GM12878 (cell line): ENCODE data around the gene MGMT. TPM values are rescaled to one million over a fixed set of nuclear protein-coding genes. Genes with fewer than 3 reads are reported as not detected.

Experiments
- ATAC-seq: fragments of 200-7000 bp; cut with Tn5 transposase; 3 replicates; pipeline ENCODE4 v1.9.1; 2020; ENCODE audit warnings: mild to moderate bottlenecking, moderate library complexity
- BruUV-seq: library from RNA; stranded (reverse); fragments of 400-500 nt; replicated peaks from 2 replicates; lab custom pipeline; 2021; lab: Mats Ljungman, UMichigan
- CTCF ChIA-PET: fragments of 300-600 bp; sonication (Branson Sonifier 250); formaldehyde crosslinking; extraction: SDS; loops from one replicate; lab custom pipeline; 2021; ENCODE audit warnings: inconsistent platforms; lab: Yijun Ruan, JAX
- POLR2A ChIA-PET: fragments of 350-600 bp; formaldehyde crosslinking; extraction: SDS; loops from one replicate; lab custom pipeline; 2021; ENCODE audit warnings: inconsistent platforms; lab: Charles Lee
- RAD21 ChIA-PET: fragments of 300-600 bp; sonication (Branson Sonifier 250); formaldehyde crosslinking; loops from one replicate; lab custom pipeline; 2023; ENCODE audit warnings: antibody characterized with exemption; ENCODE audit not compliant: unreplicated experiment; lab: Charles Lee
- SMC1A ChIA-PET: fragments of 300-600 bp; sonication (Branson Sonifier 250); formaldehyde crosslinking; loops from one replicate; lab custom pipeline; 2023; ENCODE audit not compliant: unreplicated experiment, uncharacterized antibody; lab: Charles Lee
- DNase-seq: peaks from one replicate; pipeline ENCODE4 v3.0.0-alpha.2; 2011; ENCODE audit warnings: low read depth, low spot score
- FAIRE-seq: peaks from 3 replicates; lab custom pipeline; 2011; peaks lifted over from hg19 to GRCh38; lab: Jason Lieb, UNC
- H2AFZ ChIP-seq: 2 replicates; pipeline ENCODE4 v1.6.0; 2011; ENCODE audit warnings: low read depth, low read length, control low read depth; ENCODE audit not compliant: control insufficient read depth
- H3K27ac ChIP-seq: 2 replicates; pipeline ENCODE4 v1.5.1; 2011; ENCODE audit warnings: control low read depth; ENCODE audit not compliant: control insufficient read depth, insufficient read depth
- H3K27me3 ChIP-seq, 2 experiments: replicated peaks in 1 of 2; 2 replicates each; pipeline versions ENCODE4 v1.6.0 to v1.6.1; 2011; ENCODE audit warnings: low read length in 1 of 2; ENCODE audit not compliant: control insufficient read depth in 2 of 2, insufficient read depth in 2 of 2
- H3K36me3 ChIP-seq, 2 experiments: 2 replicates each; pipeline ENCODE4 v1.5.1; 2011; ENCODE audit warnings: low read length in 1 of 2; ENCODE audit not compliant: control insufficient read depth in 2 of 2, insufficient read depth in 2 of 2
- H3K4me1 ChIP-seq: 2 replicates; pipeline ENCODE4 v1.6.1; 2011; ENCODE audit warnings: mild to moderate bottlenecking, low read length, moderate library complexity, mixed read lengths; ENCODE audit not compliant: control insufficient read depth, insufficient read depth
- H3K4me2 ChIP-seq: 2 replicates; pipeline ENCODE4 v1.6.0; 2011; ENCODE audit warnings: control low read depth; ENCODE audit not compliant: control insufficient read depth, insufficient read depth
- H3K4me3 ChIP-seq: fragments of 200-600 bp; sonication (generic); 2 replicates; pipeline ENCODE4 v1.5.1; 2016
- H3K79me2 ChIP-seq: 2 replicates; pipeline ENCODE4 v1.6.0; 2011; ENCODE audit warnings: low read length; ENCODE audit not compliant: control insufficient read depth, insufficient read depth
- H3K9ac ChIP-seq: 2 replicates; pipeline ENCODE4 v1.8.0; 2011; ENCODE audit warnings: low read length, control low read depth, mixed read lengths; ENCODE audit not compliant: control insufficient read depth, insufficient read depth
- H3K9me3 ChIP-seq: replicated peaks from 3 replicates; pipeline ENCODE4 v1.5.1; 2011; ENCODE audit warnings: mild to moderate bottlenecking, low read length; ENCODE audit not compliant: control insufficient read depth, insufficient read depth
- H4K20me1 ChIP-seq: 2 replicates; pipeline ENCODE4 v1.6.0; 2011; ENCODE audit not compliant: control insufficient read depth, insufficient read depth
- BMI1 ChIP-seq: fragments of 450-650 bp; IDR thresholded peaks from 2 replicates; pipeline ENCODE4 v1.6.1; 2016; ENCODE audit warnings: mild to moderate bottlenecking, moderate library complexity, borderline replicate concordance
- CBX5 ChIP-seq: sonication (generic); IDR thresholded peaks from 2 replicates; pipeline ENCODE4 v1.6.1; 2016; ENCODE audit warnings: low read depth, moderate library complexity, mild to moderate bottlenecking, inconsistent platforms
- FOS ChIP-seq: IDR thresholded peaks from 3 replicates; pipeline ENCODE4 v1.6.1; 2011; ENCODE audit warnings: borderline replicate concordance; ENCODE audit not compliant: insufficient read length; ENCODE audit errors: extremely low read depth
- KAT2A ChIP-seq: conservative IDR thresholded peaks from 2 replicates; pipeline ENCODE4 v1.6.1; 2011; ENCODE audit warnings: low read depth, low read length; ENCODE audit not compliant: control insufficient read depth
- NFYA ChIP-seq: IDR thresholded peaks from 2 replicates; pipeline ENCODE4 v1.6.1; 2011; ENCODE audit warnings: low read depth, mild to moderate bottlenecking, low read length, improper control_type of control experiment, borderline replicate concordance
- NR2C1 ChIP-seq: fragments of 450-650 bp; IDR thresholded peaks from 2 replicates; pipeline ENCODE4 v1.6.1; 2017; ENCODE audit warnings: antibody characterized with exemption, mild to moderate bottlenecking, moderate library complexity
- RELA ChIP-seq: fragments of 450-650 bp; IDR thresholded peaks from 2 replicates; pipeline ENCODE4 v1.8.0; 2014; ENCODE audit warnings: borderline replicate concordance; ENCODE audit not compliant: partially characterized antibody
- RFX5 ChIP-seq: IDR thresholded peaks from 2 replicates; pipeline ENCODE4 v1.6.1; 2011; ENCODE audit warnings: low read depth, low read length, improper control_type of control experiment
- SUPT20H ChIP-seq: IDR thresholded peaks from 2 replicates; pipeline ENCODE4 v1.6.1; 2011; ENCODE audit warnings: low read depth, mild to moderate bottlenecking, low read length, moderate library complexity, borderline replicate concordance; ENCODE audit not compliant: control insufficient read depth
- TBL1XR1 ChIP-seq: IDR thresholded peaks from 2 replicates; pipeline ENCODE4 v1.6.1; 2012; ENCODE audit warnings: low read depth, low read length, improper control_type of control experiment
- TCF12 ChIP-seq: IDR thresholded peaks from 2 replicates; pipeline ENCODE4 v1.6.1; 2011; ENCODE audit warnings: low read depth, mild to moderate bottlenecking, low read length
- ZBED1 ChIP-seq: IDR thresholded peaks from 2 replicates; pipeline ENCODE4 v1.6.1; 2016; ENCODE audit warnings: borderline replicate concordance
- ZBTB40 ChIP-seq: fragments of 450-650 bp; IDR thresholded peaks from 2 replicates; pipeline ENCODE4 v1.6.1; 2016; ENCODE audit warnings: mild to moderate bottlenecking, moderate library complexity, borderline replicate concordance
- WGBS: methylation state at CpG from one replicate; pipeline ENCODE4 v1.1.6; 2016; ENCODE audit warnings: low lambda C conversion rate; ENCODE audit not compliant: insufficient replicate concordance, insufficient coverage; ENCODE audit errors: missing lambda C conversion rate; 5-methylcytosine and 5-hydroxymethylcytosine counted together
- in situ Hi-C: fragments of 300-500 bp; cut with MboI; formaldehyde crosslinking; loops from 9 replicates; pipeline ENCODE4 v1.14.3; 2018; ENCODE audit warnings: mixed read lengths
- intact Hi-C: fragments of 100-400 bp; cut with micrococcal nuclease; formaldehyde crosslinking; loops from one replicate; pipeline ENCODE4 v1.14.2; 2022; ENCODE audit not compliant: unreplicated experiment
- polyA plus RNA-seq, 11 experiments: library from polyadenylated mRNA; depleted of rRNA in 4 of 11; unstranded in 6 of 11; stranded (reverse) in 5 of 11; fragments of >200 nt; fragmentation: Nextera tagmentation in 4 of 11; fragmentation: Illumina TruSeq in 1 of 11; extraction: Ambion mirVana in 4 of 11; extraction: Trizol in 1 of 11; gene quantifications; 1 replicate in 1 of 11; 2 replicates in 10 of 11; pipeline versions ENCODE4 v1.2.1 to v1.2.3, GENCODE V29; 2011 to 2016; ENCODE audit warnings: inconsistent platforms in 2 of 11, missing spikeins in 2 of 11, low read depth in 1 of 11
- total RNA-seq, 4 experiments: library from RNA; depleted of rRNA in 3 of 4; stranded (reverse); fragments of >200 nt in 3 of 4; fragmentation: Illumina TruSeq in 1 of 4; extraction: Trizol in 1 of 4; gene quantifications; 2 replicates each; pipeline versions ENCODE4 v1.2.1 to v1.2.3, GENCODE V29; 2013 to 2021

Gene MGMT
- total and polyA plus RNA-seq, 10 of the 15 experiments (the other 5 are each of a cell fraction or from before 2014, with no cell fraction given), result 0.16 to 24.2 (median 13.3) TPM

GRCh38 chr10:129745186-129745750, 278.2 kb downstream of the MGMT start:
- no peaks in the 10 kb centered on the region for H3K4me1 ChIP-seq
- FAIRE-seq (no peak), ATAC-seq (no peak), DNase-seq (no peak)
- H3K36me3 ChIP-seq, result no peaks in the 10 kb centered on the region
- intact Hi-C loops, result no loop called here
- POLR2A ChIA-PET, result no interaction called here
- in situ Hi-C loops, result no loop called here
- TF ChIP-seq TCF12 (no peak), RELA (no peak), TBL1XR1 (no peak)
- RAD21 ChIA-PET, result no interaction called here
- CTCF ChIA-PET, result no interaction called here
- H2AFZ ChIP-seq, result no peak overlapping the region
- H3K4me3 ChIP-seq, result no peak overlapping the region
- no peaks in the 10 kb centered on the region for H3K27me3 ChIP-seq
- SMC1A ChIA-PET, result no interaction called here
- no peaks in the 10 kb centered on the region for H3K79me2 ChIP-seq
- BruUV-seq, result no TSS peak
- no peaks in the 10 kb centered on the region for H4K20me1 ChIP-seq
- H3K4me2 ChIP-seq, result no peak overlapping the region
- no peak overlapping the region for H3K27ac ChIP-seq
- WGBS, result 91% methylated on average over 13 of the region's 13 CpGs
- H3K9me3 ChIP-seq, result no peaks in the 10 kb centered on the region; the same call in 1 of the 3 replicates
- no peak overlapping the region for H3K9ac ChIP-seq

- no peak for DNase-seq
- POLR2A ChIA-PET, result no interaction called here
- Histone ChIP-seq H3K27me3 (no peaks in the 10 kb centered on the region), H4K20me1 (no peaks in the 10 kb centered on the region), H3K27ac (no peak overlapping the region), H3K36me3 (no peaks in the 10 kb centered on the region), H3K4me1 (no peaks in the 10 kb centered on the region), H2AFZ (no peak overlapping the region), H3K4me3 (no peak overlapping the region), H3K9me3 (no peaks in the 10 kb centered on the region; the same call in 1 of the 3 replicates), H3K79me2 (no peaks in the 10 kb centered on the region), H3K4me2 (no peak overlapping the region), H3K9ac (no peak overlapping the region)
- in situ Hi-C loops (no loop called here), intact Hi-C loops (no loop called here)
- RAD21 ChIA-PET, result no interaction called here
- BruUV-seq, result no TSS peak
- CTCF ChIA-PET, result no interaction called here
- ATAC-seq, result no peak
- no peak for FAIRE-seq
- SMC1A ChIA-PET, result no interaction called here
- WGBS, result 33% methylated on average over 11 of the region's 11 CpGs
- TF ChIP-seq SUPT20H (no peak), NFYA (no peak), NR2C1 (no peak), KAT2A (no peak), CBX5 (no peak), ZBED1 (no peak), FOS (no peak), BMI1 (no peak), RFX5 (no peak), ZBTB40 (no peak)
Observed at GRCh38 chr10:129754211-129755050, 287.4 kb downstream of the MGMT start.
